WI38 (cell line): Measurements from ENCODE around the gene NUDCD3.

ENCODE experiments used
- H3K4me3 ChIP-seq: 2 replicates; pipeline ENCODE4 v1.5.1; 2011; ENCODE audit warnings: low read depth, mild to moderate bottlenecking, control low read depth, low read length
- TF ChIP-seq, protein P1 (sequence below): IDR thresholded peaks from 2 replicates; pipeline ENCODE4 v1.5.1; 2012; ENCODE audit warnings: low read depth, mild to moderate bottlenecking, control low read depth, low read length

Gene NUDCD3

DNA sequence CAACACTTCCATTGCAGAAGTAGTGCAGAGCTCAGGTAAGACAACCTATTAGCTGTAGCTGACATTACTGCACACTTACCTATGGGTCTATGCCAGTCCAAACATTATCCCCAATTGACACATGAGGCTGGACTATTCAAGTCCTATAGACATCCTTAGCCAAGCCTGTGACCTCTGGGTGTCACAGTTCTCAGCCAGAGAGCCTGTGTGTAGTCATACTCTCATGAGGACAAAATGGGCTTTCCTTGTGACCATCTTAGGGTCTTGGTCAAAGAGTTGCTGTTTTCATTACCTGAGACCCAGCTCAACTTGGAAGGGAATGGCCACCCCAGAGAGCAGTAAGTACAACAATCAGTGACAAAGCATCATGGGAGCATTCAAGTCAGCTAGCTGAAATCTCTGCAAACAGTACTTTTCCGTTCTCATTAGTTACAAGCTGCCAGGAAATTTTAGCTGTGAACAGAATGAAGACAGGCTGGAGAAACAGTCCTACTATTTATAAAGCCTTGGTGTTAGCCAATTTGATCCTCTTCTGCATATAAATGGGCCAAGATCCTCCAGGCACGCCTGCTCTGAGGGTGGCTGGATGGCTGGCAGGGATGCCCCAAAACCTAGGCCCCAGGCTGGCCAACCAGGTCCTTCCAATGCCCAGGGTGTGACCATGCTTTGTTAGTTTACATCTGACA is 44.3 kb downstream of the NUDCD3 start:
- H3K4me3 ChIP-seq, result no peak overlapping the region
- TF ChIP-seq, protein P1, sequence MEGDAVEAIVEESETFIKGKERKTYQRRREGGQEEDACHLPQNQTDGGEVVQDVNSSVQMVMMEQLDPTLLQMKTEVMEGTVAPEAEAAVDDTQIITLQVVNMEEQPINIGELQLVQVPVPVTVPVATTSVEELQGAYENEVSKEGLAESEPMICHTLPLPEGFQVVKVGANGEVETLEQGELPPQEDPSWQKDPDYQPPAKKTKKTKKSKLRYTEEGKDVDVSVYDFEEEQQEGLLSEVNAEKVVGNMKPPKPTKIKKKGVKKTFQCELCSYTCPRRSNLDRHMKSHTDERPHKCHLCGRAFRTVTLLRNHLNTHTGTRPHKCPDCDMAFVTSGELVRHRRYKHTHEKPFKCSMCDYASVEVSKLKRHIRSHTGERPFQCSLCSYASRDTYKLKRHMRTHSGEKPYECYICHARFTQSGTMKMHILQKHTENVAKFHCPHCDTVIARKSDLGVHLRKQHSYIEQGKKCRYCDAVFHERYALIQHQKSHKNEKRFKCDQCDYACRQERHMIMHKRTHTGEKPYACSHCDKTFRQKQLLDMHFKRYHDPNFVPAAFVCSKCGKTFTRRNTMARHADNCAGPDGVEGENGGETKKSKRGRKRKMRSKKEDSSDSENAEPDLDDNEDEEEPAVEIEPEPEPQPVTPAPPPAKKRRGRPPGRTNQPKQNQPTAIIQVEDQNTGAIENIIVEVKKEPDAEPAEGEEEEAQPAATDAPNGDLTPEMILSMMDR, result no peak

DNA sequence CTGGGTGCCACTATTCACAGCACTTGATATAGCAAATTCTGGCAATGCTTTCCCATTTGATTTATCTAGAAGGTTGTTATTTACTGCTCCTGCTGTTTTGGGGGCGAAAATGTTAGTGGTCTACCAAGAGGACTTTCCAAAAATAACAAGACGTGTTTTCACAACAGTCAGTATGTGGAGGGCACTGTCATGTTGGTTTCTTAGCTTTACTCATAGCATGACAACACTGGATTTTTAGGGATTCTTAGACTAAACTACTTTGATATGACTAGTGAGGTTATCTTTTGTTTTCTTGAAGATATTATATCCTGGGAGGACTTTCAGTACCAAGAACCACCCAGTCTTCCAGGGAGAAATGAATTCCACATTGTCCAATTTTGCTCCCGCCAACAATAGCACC is 49.4 kb downstream of the NUDCD3 start:
- TF ChIP-seq, protein P1, result no peak
- no peak overlapping the region for H3K4me3 ChIP-seq

DNA sequence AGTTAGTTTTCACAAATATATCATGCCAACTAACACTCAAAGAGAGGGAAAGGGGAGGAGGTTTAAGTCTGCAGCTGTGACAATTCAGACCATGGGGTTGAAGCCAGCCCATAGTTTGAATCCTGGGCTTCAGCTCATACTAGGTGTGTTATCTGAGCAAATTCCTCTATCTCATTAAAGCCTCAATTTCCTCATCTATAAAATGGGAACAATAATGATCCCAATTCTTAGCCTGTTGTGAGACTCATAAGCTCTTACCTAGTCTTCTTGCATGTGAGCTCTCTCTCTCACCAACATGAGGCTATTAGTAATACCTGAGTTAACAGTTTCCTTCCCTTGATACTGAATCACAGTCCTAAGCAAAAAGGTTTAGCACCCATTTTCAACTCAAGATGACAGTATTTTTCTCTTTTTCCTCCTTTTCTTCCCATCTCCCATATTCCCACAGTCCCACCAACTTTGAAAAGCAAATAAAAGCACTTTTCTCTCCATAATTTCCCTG is 49.8 kb downstream of the NUDCD3 start:
- TF ChIP-seq, protein P1, result no peak
- no peak overlapping the region for H3K4me3 ChIP-seq

DNA sequence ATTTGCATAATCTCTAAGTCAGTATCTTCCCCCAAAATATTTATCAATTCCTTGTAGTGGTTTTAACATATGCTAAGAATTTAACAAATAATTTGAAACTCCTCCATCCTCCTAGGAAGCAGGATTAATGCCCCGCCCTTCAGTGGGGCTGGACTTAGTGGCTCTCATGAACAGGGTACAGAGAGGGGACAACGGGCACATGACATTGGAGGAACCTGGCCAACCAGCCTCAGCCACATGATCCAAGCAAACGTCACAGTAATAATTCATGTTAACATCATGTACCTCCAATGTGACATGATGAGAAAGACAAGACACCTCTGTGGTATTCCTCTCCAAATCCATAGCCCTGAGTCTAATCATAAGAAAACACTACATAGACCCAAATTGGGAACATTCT is 50.5 kb downstream of the NUDCD3 start:
- no peak overlapping the region for H3K4me3 ChIP-seq
- TF ChIP-seq, protein P1, result no peak

DNA sequence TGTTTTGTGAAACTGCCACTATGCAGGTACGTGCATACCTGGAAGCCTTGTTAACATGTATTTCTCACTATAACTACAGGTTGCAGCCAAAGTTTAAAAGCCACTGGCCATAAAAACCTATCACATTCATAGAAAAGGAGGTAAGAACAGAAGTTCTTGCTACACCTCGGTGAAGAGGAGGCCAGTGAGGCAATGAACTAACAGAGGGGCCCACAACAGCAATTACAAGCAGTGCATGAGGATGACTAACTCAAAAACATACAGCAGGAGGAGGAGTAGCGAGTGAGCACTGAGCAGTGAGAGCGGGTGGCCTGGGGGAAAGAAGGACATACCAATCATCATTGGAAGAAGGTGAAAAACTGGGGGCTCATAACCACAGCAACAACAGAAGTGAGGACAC is 51.6 kb downstream of the NUDCD3 start:
- no peak overlapping the region for H3K4me3 ChIP-seq
- TF ChIP-seq, protein P1, result no peak

DNA sequence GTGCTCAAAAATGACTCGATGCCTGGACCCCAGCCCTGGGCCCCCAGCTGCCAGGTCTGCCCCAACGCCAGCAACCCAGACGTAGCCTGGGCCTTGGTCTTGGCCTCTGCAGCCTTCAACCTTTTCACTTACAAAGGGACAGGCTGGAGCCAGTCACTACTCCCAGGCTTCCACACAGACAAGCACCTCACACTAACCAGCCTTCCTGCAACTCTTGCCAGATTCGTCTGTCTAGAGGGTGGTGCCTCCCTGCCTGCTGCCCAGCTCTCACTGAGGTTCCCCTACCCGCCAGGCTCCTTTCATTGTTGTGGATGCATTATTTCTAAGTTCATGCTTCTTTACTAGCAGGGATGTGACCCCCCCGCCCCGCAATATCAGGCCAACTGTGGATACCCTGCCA is 56.3 kb downstream of the NUDCD3 start:
- TF ChIP-seq, protein P1, result no peak
- H3K4me3 ChIP-seq, result no peak overlapping the region

DNA sequence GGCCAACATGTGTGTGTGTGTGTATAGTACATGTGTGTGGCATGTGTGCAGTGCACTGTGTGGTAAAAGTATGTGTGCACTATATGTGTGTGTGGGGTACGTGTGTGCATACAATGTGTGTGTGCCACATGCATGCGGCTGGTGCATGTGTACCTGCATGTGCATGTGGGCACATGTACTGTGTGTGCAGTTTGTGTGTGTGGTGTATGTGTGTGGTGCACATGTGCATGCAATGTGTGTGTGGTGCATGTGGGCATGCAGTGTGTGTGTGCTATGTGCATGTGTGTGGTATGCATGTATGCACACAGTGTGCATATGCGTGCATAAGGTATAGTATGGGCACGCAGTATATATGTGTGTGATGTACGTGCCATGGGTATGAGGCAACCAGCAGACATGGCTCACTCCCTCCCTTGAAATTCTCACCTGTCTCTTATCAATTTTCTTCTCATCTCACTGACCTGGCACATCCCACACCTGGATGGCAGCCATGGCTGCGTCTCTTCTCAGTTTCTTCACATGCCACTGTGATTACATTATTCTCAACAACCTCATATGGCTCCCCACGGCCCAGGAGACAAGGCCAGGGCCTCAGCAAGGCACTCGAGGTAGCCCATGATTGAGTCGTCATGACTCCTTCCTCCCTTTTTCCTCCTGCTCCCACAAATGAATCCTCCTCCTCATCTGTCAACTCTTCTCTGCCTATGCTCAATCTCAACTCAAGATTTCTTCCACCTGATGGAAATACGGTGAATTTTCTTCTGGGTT is 57.0 kb downstream of the NUDCD3 start:
- TF ChIP-seq, protein P1, result no peak
- H3K4me3 ChIP-seq, result no peak overlapping the region
